ENCODE data around the gene RPS6KA5.
"Not testable (repeated sequence)": the region's sequence is repeated elsewhere in the genome, so short reads cannot be mapped to it uniquely, and the experiment has no call there.

Gene RPS6KA5

GRCh38 chr14:90987140-90987539, 73.3 kb downstream of the RPS6KA5 start:
- no peak for DNase-seq (ENCODE audit: low read depth in 2 of 2)

DNA sequence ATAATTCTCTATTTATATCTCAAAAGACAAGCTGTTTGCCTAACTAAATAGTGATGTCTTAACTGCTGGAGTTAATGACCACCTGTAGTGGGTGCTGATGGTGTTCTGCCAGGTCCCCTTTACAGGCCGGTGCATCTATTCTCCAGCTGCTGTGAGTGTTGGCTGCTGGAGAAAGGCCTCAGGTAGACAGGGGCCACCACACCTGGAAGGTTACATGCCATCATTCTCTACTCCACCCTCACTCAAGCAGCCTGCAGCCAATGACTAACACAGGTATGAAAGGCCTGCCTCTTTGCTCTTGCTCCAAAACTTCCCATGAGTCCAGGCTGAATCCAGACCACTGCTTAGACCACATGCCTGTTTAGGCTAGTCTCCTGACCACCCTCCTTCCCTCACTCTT, 73.9 kb downstream of the RPS6KA5 start:
- DNase-seq (ENCODE audit: low read depth in 2 of 2): no peak

GRCh38 chr14:90985601-90986242, 74.7 kb downstream of the RPS6KA5 start:
- DNase-seq (ENCODE audit: low read depth in 2 of 2): no peak

DNA sequence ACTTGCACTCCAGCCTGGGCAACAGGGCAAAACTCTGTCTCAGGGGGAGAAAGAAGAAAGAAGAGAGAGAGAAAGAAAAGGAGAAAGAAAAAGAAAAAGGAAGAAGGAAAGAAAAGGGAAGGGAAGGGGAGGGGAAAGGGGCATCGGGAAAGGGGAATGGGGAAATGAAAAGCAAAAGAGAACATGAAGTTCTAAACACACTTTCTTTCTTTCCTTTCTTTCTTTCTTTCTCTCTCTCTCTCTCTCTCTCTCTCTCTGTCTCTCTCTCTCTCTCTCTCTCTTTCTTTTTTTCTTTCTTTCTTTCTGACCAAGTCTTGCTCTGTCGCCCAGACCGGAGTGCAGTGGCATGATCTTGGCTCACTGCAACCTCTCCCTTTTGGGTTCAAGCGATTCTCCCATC, 76.9 kb downstream of the RPS6KA5 start:
- DNase-seq (ENCODE audit: low read depth in 2 of 2): no peak

- DNase-seq (ENCODE audit: low read depth in 2 of 2): no peak
These were observed 78.8 kb downstream of the RPS6KA5 start for GRCh38 chr14:90981636-90982035.

DNA sequence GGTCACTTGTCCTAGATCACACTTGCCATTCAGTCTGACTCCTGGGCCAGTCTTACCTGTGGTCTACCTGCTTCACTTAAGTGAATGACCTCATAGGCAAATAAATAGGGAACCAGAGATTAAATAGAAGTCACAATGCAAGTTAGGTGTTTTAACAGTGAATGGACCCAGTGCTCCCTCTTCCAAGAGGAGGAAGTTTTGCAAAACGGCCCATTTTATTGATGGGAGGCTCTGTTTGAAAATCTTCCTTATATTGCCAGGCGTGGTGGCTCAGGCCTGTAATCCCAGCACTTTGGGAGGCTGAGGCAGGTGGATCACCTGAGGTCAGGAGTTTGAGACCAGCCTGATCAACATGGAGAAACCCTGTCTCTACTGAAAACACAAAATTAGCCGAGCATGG, 79.8 kb downstream of the RPS6KA5 start:
- not testable (repeated sequence) for DNase-seq (ENCODE audit: low read depth in 2 of 2)

GRCh38 chr14:90979515-90979914, 80.9 kb downstream of the RPS6KA5 start:
- no peak for DNase-seq (ENCODE audit: low read depth in 2 of 2)

DNA sequence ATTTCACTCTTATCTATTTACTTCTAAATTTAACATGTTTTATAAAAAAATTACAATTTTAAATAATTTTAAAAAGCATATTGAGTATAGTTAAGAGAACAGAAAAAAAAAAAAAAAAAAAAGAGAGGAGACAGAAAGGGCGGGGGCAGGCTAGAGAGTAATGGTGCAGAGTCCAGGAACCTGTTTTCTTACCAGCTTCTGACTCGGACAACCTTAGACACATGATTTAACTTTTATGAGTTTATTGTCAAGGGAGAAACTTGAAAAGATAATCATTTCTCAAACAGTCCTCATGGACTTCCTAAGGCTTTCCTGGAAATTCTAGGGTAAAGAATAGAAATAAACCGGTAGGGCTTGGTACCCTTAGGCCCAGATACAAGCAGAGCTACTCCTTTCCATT, 84.3 kb downstream of the RPS6KA5 start:
- no peak for DNase-seq (ENCODE audit: low read depth in 2 of 2)

- no peak for DNase-seq (ENCODE audit: low read depth in 2 of 2)
These were observed 88.8 kb downstream of the RPS6KA5 start for GRCh38 chr14:90971687-90972086.

GRCh38 chr14:90970167-90970600, 90.3 kb downstream of the RPS6KA5 start:
- DNase-seq (ENCODE audit: low read depth in 2 of 2): no peak

- no peak for DNase-seq (ENCODE audit: low read depth in 2 of 2)
These were observed 90.8 kb downstream of the RPS6KA5 start for GRCh38 chr14:90969531-90970166.

GRCh38 chr14:90968025-90968424, 92.4 kb downstream of the RPS6KA5 start:
- no peak for DNase-seq (ENCODE audit: low read depth in 2 of 2)

- DNase-seq (ENCODE audit: low read depth in 2 of 2): no peak
These were observed 93.9 kb downstream of the RPS6KA5 start for GRCh38 chr14:90966493-90966892.

DNA sequence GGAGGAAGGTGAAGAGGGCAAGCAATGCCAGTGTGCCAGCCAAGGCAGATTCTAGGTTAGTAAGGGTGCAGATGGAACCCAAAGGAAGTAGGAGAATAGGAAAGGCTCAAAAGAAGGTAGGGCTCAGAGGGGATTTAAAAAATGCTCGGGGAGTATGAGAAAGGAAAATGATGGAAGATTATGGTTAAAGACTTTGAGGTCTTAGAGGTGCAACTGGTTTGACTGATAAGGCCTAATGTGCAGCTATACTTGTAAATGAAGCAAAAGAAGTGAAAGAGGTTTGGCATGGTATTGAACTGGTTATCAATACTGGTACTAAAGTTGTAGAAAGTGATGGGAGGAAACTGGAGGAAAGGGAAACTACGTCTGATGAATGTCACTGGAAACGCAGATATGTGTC, 94.7 kb downstream of the RPS6KA5 start:
- DNase-seq (ENCODE audit: low read depth in 2 of 2): no peak

DNA sequence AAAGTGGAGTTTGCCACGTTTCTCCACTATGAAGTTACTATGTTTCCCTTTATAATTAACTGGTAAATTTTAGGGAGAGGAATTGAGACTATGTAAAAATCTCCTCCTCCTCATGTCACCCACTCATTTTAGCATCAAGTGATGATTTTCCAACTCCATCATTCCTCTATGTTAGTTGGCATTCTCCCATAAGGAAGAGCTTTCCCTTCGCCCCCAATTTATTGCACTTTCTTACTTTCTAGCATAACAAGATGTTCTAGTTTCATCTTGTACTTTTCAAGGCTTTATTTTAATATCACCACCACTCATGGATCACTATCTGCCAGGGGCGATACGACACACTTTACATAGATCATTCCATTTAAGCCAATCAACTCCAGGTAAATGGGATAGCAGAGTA, 97.1 kb downstream of the RPS6KA5 start:
- DNase-seq (ENCODE audit: low read depth in 2 of 2): no peak

DNA sequence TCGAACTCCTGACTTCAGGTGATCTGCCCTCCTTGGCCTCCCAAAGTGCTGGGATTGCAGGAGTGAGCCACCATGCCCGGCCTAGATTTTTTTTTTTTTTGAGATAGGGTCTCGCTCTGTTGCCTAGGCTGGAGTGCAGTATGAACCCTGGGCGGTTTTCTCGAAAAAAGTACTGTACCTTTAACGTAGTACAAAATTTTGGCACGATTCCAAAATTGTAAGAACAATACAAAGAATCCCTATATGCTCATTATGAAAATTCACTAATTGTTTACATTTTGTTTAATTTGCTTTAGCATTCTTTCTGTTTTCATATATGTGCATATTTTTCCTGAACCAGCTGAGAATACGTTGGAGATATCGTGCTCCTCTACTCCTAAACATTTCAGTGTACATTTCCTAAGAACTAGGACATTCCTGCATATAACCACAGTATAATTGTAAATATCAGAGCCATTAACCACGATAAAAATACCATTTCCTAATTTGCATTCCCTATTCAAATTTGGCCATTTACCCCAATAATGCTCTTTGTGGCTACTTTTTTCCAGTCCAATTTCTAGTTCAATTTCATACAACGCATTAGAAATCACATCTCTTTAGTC, 97.8 kb downstream of the RPS6KA5 start:
- no peak for DNase-seq (ENCODE audit: low read depth in 2 of 2)

- no peak for DNase-seq (ENCODE audit: low read depth in 2 of 2)
These were observed 99.6 kb downstream of the RPS6KA5 start for GRCh38 chr14:90960818-90961217.

GRCh38 chr14:90959344-90959743, 101.1 kb downstream of the RPS6KA5 start:
- no peak for DNase-seq (ENCODE audit: low read depth in 2 of 2)

DNA sequence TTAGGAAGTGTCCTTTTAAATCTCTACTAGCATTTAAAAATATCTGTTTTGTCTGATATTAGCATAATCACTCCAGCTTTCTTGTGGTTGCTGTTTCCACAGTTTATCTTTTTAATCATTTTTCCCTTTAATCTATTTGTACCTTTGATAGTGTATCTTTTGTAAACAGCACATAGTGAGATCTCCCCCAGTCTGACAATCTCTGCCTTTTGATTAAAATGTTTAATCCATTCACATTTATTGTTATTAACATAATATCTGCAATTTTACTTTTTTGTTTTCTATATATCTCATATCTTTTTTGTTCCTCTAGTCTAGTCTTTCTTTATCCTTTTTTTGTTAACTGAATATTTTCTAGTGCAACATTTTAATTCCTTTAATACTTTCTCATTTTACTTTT, 104.2 kb downstream of the RPS6KA5 start:
- no peak for DNase-seq (ENCODE audit: low read depth in 2 of 2)

DNA sequence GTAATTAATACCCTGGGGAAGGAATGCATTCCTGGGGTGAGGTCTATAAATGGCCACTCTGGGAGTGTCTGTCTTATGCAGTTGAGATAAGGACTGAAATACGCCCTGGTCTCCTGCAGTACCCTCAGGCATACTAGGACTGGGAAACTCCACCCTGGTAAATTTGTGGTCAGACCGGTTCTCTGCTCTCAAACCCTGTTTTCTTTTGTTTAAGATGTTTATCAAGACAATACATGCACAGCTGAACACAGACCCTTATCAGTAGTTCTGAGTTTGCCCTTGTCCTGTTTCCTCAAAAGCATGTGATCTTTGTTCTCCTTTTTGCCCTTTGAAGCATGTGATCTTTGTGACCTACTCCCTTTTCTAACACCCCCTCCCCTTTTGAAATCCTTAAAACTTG, 106.8 kb downstream of the RPS6KA5 start:
- DNase-seq (ENCODE audit: low read depth in 2 of 2): not testable (repeated sequence)

DNA sequence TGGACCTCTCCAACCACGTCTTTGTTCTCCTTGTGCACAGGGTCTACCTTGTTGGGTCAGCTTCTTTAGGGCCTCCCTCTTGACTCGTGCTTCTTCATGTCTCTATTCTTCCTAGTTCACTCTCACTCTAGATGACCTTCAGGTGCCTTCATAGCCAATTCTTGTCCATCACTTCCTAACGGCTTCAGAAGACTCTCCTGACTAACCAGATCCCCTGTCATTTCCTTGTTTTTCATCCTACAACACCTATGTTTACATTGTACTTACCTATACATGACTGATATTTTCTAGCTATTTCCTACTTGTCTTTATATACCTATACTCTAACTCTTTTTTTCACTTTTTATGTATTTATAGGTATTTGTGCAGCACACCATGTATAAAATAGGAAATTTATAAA, 117.1 kb downstream of the RPS6KA5 start:
- DNase-seq (ENCODE audit: low read depth in 2 of 2): no peak

- DNase-seq (ENCODE audit: low read depth in 2 of 2): no peak
These were observed 117.9 kb downstream of the RPS6KA5 start for GRCh38 chr14:90942511-90942910.

DNA sequence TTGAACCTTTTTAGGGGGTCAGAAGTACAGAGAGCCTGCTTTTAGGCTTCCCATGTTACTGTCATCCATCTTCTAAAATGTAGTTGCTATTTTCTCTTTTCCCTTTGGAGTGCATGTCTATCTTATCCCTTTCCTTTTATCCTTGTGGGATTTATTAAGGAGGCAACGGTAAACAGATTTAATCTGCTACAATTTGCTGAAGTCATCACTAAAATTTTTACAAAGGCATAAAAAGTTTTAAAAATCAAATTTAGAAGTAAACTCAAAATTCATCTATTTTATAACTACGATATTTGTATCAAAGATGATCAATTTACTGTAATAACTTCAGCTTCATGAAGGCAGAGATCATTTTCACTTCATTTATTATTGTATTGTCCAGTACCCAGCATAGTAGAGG, 118.7 kb downstream of the RPS6KA5 start:
- no peak for DNase-seq (ENCODE audit: low read depth in 2 of 2)

All from stimulated activated CD4-positive, alpha-beta T cell treated with anti-CD3 and anti-CD28 coated beads, Interleukin-12 subunit alpha, Interleukin-12 subunit beta, amount 100 ng/mL, for 24 hours (primary cell).